Astrocyte of the cerebellum (primary cell): ENCODE results near the gene PLCG1.

Source experiments
- DNase-seq: peaks from one replicate; pipeline ENCODE4 v3.0.0-alpha.2; 2011; ENCODE audit warnings: low read depth
- H3K4me3 ChIP-seq: 2 replicates; pipeline ENCODE4 v1.5.1; 2011; ENCODE audit warnings: mild to moderate bottlenecking, low read depth, low read length, moderate library complexity
- CTCF ChIP-seq: IDR thresholded peaks from 2 replicates; pipeline ENCODE4 v1.5.1; 2012; ENCODE audit warnings: low read length, low read depth, moderate library complexity, mild to moderate bottlenecking; ENCODE audit errors: missing control alignments
- in situ Hi-C: cut with HindIII; loops from 2 replicates; pipeline ENCODE4 v1.10.0; 2017; ENCODE audit warnings: low sequenced_read_pairs

The PLCG1 gene

GRCh38 chr20:41098703-41099250 lies 38.6 kb upstream of the PLCG1 start:
- no peak for TF ChIP-seq CTCF
- no peak for DNase-seq
- no peak overlapping the region for H3K4me3 ChIP-seq
- in situ Hi-C loops: no loop called here

GRCh38 chr20:41100001-41100480 lies 37.3 kb upstream of the PLCG1 start:
- H3K4me3 ChIP-seq: no peak overlapping the region
- in situ Hi-C loops: no loop called here
- DNase-seq: no peak
- TF ChIP-seq CTCF: no peak

GRCh38 chr20:41101660-41102059 lies 35.7 kb upstream of the PLCG1 start:
- no peak for TF ChIP-seq CTCF
- in situ Hi-C loops: no loop called here
- H3K4me3 ChIP-seq: no peak overlapping the region
- no peak for DNase-seq

GRCh38 chr20:41108531-41108930 lies 28.8 kb upstream of the PLCG1 start:
- no peak for DNase-seq
- in situ Hi-C loops: no loop called here
- H3K4me3 ChIP-seq: no peak overlapping the region
- no peak for TF ChIP-seq CTCF

- H3K4me3 ChIP-seq: no peak overlapping the region
- no peak for TF ChIP-seq CTCF
- in situ Hi-C loops: no loop called here
- no peak for DNase-seq
Observed at GRCh38 chr20:41110012-41110411, 27.3 kb upstream of the PLCG1 start.

- in situ Hi-C loops: no loop called here
- TF ChIP-seq CTCF: no peak
- no peak for DNase-seq
- H3K4me3 ChIP-seq: no peak overlapping the region
Observed at GRCh38 chr20:41110930-41111577, 26.3 kb upstream of the PLCG1 start.

GRCh38 chr20:41111578-41111951 lies 25.8 kb upstream of the PLCG1 start:
- in situ Hi-C loops: no loop called here
- no peak for DNase-seq
- no peak overlapping the region for H3K4me3 ChIP-seq
- no peak for TF ChIP-seq CTCF
